Stimulated activated CD8-positive, alpha-beta memory T cell treated with anti-CD3 and anti-CD28 coated beads, Interleukin-4, amount 100 ng/mL, for 1 hour (primary cell): ENCODE results near the gene PAGE2.
"Not testable (repeated sequence)": the region's sequence is repeated elsewhere in the genome, so short reads cannot be mapped to it uniquely, and the experiment has no call there.

ENCODE experiments used
- DNase-seq, 2 donors: peaks; one replicate each; pipeline ENCODE4 v3.0.0-alpha.2; 2020; ENCODE audit warnings: low read depth in 2 of 2, low spot score in 1 of 2

The PAGE2 gene

GRCh38 chrX:55088795-55089489 is at the start of gene PAGE2:
Gene PAGE2 (plus strand): TSS chrX:55089018. CDS start chrX:55090021, 1,003 bp downstream.
- DNase-seq, result no peak

GRCh38 chrX:55039471-55039870 is 49.3 kb upstream of the PAGE2 start:
- no peak for DNase-seq

- no peak for DNase-seq
Observed at GRCh38 chrX:55041514-55041913, 47.3 kb upstream of the PAGE2 start.

GRCh38 chrX:55050599-55050998 is 38.2 kb upstream of the PAGE2 start:
- not testable (repeated sequence) for DNase-seq

- no peak for DNase-seq
Observed at GRCh38 chrX:55056820-55057674, 31.8 kb upstream of the PAGE2 start.

- DNase-seq, result no peak
Observed at GRCh38 chrX:55057675-55058249, 31.1 kb upstream of the PAGE2 start.

- not testable (repeated sequence) for DNase-seq
Observed at GRCh38 chrX:55067180-55067579, 21.6 kb upstream of the PAGE2 start.

GRCh38 chrX:55072286-55072685 is 16.5 kb upstream of the PAGE2 start:
- DNase-seq, result no peak

GRCh38 chrX:55074851-55075467 is 13.9 kb upstream of the PAGE2 start, which contains the start of gene PAGE2B:
Gene PAGE2B (plus strand): TSS chrX:55075030. CDS start chrX:55076042, 1,012 bp downstream.
- DNase-seq, result no peak

GRCh38 chrX:55098691-55099090 is 9.9 kb downstream of the PAGE2 start:
- no peak for DNase-seq

GRCh38 chrX:55099162-55099561 is 10.3 kb downstream of the PAGE2 start:
- DNase-seq, result no peak

GRCh38 chrX:55102754-55103153 is 13.9 kb downstream of the PAGE2 start:
- no peak for DNase-seq

- no peak for DNase-seq
Observed at GRCh38 chrX:55107262-55107661, 18.4 kb downstream of the PAGE2 start.

GRCh38 chrX:55107911-55108310 is 19.1 kb downstream of the PAGE2 start:
- no peak for DNase-seq

GRCh38 chrX:55109306-55109705 is 20.5 kb downstream of the PAGE2 start:
- no peak for DNase-seq

- no peak for DNase-seq
Observed at GRCh38 chrX:55111578-55112254, 22.9 kb downstream of the PAGE2 start.

- DNase-seq, result not testable (repeated sequence)
Observed at GRCh38 chrX:55116589-55116988, 27.8 kb downstream of the PAGE2 start.

- no peak for DNase-seq
Observed at GRCh38 chrX:55118574-55118973, 29.8 kb downstream of the PAGE2 start.

- no peak for DNase-seq
Observed at GRCh38 chrX:55119271-55119670, 30.5 kb downstream of the PAGE2 start.

GRCh38 chrX:55119712-55120111 is 30.9 kb downstream of the PAGE2 start:
- no peak for DNase-seq
